Colon (tissue), 2 donors: ENCODE measurements around the gene ADGRB2.

Experiments used
- FAIRE-seq: peaks from 2 replicates; lab custom pipeline; 2012; peaks lifted over from hg19 to GRCh38; lab: Jason Lieb, UNC
- donor health status: control.
- donor health status: control.

Gene ADGRB2

DNA sequence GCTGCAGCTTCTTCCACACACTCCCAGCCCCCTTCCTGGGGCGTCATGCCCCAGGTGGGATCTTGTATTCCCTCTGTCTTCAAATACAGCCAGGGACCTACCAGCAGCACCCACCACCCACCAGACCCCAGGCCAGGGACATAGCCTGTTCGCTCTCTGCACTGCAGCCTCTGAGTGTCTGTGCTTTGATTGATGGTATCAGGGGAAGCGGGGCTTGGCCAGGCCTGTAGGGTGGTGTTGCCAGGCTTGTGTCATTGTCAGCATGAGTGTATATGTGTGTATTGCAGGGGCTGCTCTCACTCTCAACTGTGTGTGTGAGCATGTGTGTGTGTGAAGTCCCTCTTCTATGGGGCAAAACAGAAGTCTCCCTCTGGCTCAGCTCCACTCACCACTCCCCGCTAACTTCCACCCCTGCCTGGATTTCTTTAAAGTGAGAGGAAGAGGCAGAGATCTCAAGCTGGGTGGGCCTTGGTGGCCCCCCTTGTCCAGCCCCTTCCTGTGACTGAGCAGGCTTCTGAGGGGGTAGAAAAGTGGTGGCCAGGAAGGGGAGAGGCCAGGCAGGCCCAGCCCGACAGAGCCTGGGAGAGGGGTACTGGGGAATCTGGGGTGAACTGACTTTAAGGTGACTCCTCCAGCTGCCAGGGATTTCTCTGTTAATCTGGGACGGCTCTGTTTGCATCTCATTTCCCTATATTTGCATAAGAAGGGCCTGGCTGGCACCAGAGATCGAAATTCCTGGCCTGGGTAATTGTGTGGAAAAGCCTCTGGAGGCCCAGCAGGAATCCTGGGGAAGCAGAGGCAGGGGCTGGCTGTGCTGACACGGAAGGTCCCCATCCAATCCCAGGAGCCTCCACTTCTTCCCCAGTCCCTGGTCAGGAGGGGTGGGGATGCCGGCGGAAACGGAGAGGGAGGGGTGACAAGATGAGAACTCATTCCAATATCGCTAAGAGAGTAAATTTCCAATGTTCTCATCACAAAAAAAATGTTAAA, 18.6 kb upstream of the ADGRB2 start:
- no peak for FAIRE-seq

DNA sequence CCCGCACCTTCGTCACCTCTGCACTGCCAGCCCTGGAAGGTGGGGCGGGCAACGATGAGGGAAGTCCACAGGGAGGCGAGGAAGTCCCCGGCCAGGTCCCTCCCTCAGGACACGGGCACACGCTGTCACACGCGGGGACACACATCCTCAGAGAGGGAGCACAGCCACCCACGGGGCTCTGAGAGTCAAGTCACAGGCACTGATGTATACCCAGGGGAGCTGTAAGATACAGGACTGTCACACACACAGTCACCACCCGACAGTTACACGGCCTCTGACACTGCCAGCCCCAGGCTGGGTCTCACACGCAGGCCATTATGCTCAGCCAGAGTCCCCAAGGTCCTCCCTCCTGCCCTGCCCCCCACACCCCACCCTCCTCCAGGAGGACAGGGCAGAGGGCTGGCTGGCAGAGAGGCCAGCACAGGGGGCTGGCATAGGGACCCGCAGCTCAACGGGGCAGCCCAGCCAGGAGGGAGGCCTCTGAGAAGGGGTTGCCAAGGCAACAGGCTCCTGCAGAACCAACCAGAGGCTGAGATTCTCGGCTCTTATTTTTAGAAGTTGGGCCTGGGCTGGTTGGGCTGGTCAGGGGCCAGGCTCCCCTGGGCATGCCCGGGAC, 17.7 kb upstream of the ADGRB2 start:
- no peak for FAIRE-seq

DNA sequence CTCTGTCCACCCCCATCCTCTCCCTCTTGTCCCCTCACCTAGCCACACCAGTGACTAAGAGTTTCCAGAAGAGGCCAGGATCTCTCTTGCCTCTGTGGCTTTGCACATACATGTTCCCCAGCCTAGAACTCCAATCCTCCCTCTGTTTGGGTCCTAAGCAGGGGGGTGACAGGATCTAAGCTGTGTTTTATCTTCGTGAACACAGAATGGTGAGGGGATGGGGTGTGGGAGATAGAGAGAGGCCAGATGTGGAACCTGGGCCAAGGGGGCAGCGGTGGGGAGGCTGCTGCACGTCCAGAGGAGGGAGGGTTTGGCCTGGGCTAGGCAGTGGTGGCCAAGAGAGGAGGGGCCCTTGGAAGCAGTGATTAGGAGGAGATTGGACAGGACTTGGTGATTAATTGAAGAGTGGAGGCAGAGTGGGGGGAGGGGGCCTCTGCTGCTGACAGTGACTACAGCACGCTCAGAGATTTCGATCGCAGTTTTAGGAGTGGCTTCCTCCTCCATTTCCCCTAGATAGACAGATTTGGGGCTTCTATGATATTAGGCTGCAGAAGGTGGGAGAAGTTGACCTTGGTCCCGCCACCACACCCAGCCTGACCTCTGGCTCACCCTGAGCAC, 17.1 kb upstream of the ADGRB2 start:
- no peak for FAIRE-seq

DNA sequence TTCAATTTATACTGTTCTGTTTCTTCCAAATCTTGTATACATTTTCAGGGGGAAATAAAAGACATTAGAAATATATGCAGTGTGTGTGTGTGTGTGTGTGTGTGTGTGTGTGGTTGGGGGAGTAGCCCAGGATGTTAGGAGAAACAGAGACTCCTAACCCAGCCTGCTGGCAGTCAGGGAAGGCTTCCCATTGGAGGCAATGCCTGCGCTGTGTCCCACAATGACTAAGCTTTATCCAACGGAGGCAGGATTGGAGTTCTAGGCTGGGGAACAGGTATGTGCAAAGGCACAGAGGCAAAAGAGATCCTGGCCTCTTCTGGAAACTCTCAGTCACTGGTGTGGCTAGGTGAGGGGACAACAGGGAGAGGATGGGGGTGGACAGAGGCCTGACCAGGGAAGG, 16.5 kb upstream of the ADGRB2 start:
- no peak for FAIRE-seq

DNA sequence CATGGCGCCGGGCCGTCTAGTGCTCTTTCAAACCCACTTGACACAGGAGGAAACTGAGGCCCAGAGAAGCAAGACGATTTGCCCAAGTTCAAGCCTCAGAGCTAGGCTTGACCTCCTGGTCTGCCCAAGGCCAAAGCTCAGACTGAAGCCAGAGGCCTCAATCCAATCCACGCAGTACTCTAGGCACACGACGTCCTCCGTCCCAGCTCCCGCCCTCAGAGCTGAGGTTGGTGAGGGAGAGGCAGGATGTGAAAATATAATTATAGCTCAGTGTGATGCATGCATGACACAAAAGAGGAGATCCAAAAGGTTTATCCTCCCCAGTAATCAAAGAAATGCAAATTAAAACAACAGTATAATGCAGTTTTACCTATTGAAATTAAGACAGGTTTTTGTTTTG, 15.5 kb upstream of the ADGRB2 start:
- no peak for FAIRE-seq

DNA sequence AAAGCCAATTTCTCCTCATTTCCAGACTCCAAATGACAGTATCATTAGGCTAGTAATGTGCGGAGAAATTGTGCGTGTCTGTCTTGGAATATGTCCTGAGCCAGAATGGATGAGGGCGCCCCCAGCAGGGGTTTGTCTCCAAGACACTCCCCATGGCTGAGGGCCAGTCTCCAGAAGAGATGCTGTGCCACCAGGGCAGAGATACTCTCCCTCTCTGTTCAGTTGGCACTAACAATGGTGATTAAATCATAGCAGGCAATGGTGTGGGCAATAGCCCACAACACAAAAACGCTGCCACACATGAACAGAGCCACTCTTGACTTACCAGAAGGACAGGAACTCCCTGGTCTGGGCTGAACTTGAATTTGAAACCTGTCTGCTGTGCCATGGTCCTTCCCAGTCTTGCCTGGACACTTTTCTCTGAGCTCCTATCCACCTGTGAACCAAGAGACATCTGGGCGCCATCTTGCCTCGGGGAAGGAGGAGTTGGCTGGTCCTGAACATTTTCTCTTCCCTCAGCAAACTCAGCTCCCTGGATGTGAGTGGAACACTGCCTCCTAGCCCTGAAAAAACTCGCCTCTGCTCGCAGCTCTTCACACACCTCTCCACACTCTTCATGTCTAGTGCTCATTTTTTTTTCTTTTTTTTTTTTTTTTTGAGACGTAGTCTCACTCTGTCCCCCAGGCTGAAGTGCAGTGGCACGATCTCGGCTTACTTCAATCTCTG, 14.8 kb upstream of the ADGRB2 start:
- FAIRE-seq, result no peak

DNA sequence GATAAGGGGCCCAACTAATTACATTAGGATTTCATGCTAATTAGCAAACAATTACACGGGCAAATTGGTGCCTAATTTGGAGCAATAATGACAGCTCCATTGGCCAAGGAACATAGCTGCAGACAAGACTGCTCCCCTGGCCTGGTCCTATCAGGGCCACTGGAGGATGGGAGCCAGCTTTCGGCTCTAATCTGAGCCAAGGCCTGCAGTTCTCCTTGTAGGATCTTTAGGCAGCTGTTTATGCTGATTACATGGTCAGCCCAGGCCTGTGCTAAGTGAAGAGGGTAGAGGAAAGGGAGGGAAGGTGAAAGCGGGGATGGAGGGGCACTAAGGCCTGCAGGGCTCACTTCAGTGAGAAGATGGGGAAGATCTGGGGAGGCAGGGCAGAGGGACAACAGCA, 12.4 kb upstream of the ADGRB2 start:
- FAIRE-seq, result no peak

DNA sequence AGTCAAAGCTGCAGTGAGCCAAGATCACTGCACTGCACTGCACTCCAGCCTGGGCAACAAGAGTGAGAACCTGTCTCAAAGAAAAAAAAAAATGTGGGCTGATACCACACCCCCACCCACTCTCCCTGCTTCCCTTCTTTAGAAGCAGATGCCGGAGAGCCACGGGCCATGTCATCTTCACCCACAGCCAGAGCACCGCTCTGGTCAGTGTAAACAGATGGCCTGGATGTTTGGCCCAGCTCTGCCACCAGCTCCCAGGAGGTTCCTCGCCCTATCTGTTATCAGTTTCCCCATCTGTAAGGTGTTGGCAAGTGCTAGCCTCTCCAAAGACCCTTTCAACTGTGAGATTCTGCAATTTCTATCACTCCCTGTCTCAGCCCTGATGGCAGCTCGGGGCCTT, 11.9 kb upstream of the ADGRB2 start:
- FAIRE-seq, result no peak

DNA sequence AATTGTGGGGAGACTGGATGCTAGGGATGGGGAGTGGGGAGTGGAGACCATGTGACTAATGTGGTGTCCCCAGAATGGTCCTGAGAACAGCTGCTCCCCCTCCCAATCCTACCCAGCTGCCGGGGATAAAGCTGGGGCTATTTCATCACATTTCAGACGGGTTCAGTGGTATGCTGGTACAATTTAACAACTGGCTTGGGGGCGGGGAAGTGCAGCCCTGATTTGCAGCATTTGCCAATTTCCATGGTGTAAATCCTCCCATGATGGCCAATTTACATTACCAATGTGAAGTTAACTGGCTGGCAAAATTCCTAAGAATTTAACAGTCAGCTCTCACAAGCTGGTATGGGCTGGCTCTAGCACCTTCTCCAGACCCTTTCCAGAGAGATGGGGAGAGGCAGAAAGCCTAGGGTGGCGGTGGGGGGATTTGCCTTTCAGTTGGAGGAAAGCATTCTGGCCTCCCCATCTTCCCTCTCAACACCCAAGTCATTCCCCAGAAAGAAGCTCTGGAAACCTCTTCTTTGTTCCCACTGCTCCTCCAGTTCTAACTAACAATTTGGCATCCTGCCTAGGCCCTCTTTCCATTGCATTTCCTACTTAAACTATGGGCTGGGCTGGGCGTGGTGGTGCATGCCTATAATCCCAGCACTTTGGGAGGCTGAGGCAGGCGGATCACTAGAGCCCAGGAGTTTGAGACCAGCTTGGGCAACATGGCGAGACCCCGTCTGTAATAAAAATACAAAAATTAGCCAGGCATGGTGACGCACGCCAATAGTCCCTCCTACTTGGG, 11.3 kb upstream of the ADGRB2 start:
- FAIRE-seq, result no peak

DNA sequence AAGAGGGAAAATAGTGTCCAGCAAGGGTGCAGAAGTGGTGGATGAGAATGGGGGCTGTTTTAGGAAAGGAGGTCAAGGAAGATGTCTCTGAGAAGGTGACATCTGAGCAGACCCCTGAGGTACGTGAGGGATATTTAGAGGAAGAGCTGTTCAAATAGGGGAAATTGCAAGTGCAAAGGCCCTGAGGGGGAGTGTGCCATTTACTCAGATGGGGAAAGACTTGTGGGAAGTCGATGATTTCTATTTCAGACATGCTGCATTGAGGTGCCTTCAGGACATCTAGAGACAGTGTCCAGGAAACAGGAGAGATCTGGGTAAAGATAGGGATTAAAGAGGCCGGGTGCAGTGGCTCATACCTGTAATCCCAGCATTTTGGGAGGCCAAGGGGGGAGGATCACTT, 10.4 kb upstream of the ADGRB2 start:
- no peak for FAIRE-seq

DNA sequence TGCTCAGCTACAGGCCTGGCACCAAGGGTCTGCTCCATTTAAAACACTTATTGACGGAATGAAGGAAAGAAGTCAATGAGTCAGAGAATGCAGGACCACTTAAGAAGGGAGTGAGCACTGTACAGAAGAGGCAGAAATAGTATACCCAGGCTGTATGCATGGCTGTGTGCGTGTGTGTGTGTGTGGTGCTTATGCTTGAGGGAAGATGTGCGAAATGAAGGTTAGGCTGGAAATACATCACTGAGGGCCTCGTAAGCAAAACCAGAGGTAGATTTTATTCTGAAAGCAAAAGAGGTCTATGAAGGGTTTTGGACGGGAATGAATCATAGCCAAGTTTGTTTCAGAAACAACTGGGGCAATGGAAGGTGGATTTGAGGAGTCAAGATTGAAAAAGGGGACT, 9.7 kb upstream of the ADGRB2 start:
- FAIRE-seq, result no peak

DNA sequence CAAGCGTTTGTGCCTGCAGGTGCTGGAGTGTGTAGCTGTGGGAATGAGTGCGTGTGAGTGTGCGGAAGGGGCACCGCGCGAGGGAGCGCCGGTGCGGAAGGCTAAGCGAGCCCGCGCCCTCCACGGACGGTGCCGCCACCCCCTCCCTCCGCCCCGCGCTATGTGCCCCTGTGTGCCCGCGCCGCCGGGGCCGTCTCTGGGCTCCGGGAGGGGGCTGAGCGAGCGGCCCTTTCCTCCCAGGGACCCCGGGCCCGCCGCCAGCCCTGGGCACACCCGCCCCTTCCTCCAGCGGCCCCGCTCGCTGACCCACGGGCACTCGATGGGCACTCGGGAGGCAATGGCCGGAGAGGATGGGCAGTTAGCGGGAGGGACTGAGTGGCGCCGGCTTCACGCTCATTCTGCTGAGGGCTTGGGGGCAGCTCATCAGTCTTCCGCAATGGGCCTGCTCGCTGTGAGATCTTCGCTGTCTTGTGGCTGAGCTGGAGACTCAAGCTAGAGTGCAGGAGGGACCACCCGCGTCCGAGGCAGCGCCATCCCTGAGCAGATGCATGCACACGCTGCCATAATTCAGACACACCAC, 8.6 kb upstream of the ADGRB2 start:
- no peak for FAIRE-seq

DNA sequence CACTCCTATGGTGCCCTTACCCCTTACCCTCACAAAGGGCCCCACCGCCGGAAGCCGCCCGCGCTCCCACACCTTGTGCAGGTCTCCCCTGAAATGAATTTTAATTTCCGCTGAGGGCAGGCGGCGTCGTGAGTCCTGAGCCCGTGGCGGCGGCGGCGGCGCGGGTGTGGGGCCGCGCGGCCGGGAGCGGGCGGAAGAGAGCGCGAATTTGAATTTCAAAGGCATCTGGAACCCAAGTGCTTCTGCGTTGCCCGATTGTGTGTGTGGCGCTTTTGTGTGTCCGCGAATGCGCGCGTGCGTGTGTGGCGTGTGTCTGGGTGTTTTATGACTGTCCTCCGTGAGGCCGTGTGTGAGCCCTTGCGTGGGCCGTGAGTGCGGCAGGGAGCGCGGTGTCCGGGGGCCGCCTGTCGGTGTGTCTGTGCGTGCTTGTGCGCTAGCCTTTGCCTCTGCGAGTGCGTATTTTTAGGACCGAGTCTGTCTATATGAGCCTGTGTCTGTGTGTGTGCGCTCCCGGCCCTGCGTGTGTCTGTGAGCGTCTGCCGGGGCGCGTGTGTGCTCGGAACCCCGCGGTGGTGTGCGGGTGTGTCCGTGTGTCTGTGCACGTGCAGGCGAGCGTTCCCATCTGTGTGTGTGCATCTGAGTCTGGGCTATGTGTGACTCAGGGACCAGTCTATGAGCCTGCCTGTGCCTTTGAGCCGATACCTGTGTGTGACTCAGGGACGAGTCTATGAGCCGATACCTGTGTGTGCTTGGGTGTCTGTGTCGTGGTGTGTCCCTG, 7.9 kb upstream of the ADGRB2 start:
- no peak for FAIRE-seq

DNA sequence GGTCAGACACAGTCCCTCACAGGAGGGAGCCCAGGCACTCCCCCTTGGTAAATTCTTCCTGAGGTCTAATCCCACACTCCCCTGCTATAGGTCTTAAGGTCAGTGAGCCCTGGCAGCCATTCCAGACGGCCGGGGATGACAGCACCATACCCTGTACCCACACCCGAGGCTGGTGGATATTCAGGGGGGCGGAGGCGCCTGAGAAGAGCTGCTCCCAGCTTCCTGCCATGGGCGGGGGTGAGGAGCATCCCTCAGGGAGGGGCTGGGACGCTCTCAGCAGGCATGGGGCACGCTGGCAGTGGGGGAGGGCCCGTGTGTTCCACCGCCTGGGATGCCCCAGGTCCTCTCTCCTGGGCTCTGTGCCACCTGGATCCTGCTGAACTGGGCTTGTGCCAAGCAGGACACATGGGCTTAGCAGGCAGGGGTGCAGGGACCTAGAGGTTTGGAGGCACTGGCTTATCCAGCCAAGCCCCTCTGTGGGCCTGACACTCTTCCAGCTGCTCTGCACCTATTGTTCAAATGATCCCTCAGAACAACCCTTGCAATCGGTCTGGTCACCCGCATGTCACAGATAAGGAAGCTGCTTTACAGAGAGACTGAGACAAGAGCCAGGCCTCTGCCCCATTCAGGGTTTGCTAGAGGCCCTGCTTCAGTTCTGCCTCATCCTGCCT, 5.7 kb upstream of the ADGRB2 start:
- FAIRE-seq, result no peak

DNA sequence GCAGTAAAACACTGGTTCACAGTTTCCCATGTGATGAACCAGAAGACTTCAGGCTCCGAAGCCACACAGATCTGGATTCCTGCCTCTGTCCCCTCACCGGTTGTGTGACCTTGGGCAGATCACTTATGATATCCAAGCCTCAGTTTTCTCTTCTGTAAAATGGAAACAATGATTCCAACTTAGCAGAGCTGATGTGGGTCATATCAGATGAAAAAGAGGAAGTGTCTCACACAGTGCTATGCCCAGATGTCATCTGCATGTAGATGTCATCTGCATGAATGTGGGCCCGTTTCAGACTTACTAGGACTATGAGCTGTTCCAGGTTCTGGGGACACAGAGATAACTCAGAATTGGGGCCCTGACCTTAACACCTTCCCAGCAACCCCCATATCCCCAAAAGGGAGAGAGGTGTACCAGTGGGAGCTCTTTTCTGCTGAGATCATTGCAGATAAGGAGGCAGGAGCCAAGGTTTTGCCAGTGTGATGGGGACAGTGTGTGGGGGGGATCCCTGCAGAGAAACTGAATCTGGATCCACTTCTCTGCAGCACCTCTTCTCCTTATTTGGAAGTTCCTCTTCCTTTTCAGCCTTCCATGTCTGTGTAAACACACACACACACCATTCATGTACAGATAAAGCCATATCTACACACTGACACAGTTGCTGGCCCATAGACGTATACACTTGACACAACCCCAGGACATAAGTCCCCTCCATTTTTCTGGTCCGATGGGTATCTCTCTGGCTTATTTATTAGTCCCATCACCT, 5.0 kb upstream of the ADGRB2 start:
- FAIRE-seq, result no peak

DNA sequence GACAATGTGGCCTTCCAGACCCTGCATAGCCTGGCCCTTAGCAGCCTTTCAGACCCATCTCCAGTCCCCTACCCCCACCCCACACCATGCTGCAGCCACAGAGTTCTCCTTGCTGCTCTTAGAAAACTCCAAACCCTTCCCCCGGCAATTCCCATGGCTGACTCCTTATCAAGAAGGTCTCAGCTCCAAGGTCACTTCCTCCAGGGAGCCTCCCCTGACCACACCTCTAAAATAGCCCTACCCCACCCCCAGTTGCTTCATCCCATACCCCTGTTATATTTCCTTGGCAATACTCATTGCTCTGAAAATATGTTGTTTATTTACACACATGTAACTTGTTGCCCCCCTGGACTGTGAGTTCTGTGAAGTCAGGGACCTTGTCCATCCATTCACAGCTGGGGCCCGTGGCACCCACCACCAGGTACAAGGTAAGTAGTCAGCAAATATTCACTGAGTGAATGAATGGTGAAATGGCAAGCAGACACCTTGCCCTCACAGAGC, 4.3 kb upstream of the ADGRB2 start:
- FAIRE-seq, result no peak

DNA sequence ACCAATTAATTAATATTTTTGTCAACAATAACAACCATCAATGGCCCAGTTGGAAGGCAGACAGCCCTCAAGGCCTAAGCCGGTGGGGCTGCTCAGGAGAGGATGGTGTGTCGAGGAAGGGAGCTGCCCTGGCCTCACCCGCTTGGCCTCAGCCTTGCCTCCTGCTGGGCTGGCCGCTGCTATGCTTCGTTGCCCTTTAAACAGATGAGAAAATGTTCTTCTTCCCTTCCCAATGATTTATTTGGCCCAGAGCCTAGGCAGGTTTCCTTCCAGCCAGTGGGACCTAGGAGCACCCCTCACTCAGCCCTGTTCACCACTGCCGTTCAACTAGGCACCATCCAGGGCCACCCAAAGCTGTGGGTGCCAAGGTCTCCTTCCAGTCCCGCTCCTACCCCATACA, 3.1 kb upstream of the ADGRB2 start:
- no peak for FAIRE-seq

DNA sequence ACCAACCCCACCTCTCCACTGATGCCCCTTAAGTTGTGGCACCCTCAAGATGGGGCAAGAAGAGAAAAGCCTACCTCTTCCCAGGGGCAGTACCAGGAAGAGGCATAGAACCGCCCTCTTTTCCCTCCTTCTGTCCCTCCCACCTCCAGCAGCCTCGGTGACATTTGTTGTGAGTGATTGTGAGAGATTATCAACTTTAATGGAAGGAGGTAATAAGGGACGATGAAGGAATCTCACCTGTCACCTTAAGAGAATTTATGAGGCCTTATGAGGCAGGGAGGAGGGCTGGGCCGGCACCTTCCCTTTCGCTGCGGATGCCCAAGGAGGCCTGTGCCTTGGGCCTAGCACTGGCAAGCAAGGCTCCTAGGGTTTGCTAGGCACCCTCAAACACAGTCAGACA, 1.4 kb upstream of the ADGRB2 start:
- no peak for FAIRE-seq

DNA sequence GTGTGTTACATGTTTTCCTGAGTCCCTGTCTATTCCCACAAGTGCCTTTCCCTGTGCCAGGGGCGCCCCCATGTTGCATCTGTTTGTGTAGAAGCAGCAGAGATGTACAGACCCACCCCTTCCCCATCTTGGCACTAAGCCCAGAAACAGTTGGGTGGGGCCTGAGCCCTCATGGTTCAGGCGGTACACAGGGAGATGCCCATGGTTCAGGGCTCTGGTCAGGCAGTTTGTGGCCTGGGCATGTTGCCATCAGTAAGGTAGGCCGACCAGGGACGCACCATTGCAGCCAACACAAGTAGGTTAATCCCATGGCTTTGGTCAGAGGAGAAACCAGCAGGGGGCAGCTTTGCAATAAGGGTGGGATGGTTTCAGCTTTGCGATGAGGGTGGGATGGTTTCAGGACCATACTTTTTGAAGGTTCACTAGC, 914 bp upstream of the ADGRB2 start:
- FAIRE-seq, result no peak
